HCT116 (cell line): ENCODE results near the gene S100PBP. TPM values are rescaled to one million over a fixed set of nuclear protein-coding genes. Genes with fewer than 3 reads are reported as not detected.

ENCODE experiments used
- ATAC-seq: fragments of 200-7000 bp; cut with Tn5 transposase; 2 replicates; pipeline ENCODE4 v1.9.1; 2020; ENCODE audit warnings: mild to moderate bottlenecking, moderate library complexity
- BruUV-seq: library from RNA; stranded (reverse); fragments of 400-500 nt; replicated peaks from 2 replicates; lab custom pipeline; 2021; lab: Mats Ljungman, UMichigan
- CTCF ChIA-PET: fragments of 300-600 bp; sonication (Branson Sonifier 250); formaldehyde crosslinking; loops from one replicate; lab custom pipeline; 2021; ENCODE audit warnings: antibody characterized with exemption; lab: Charles Lee
- POLR2A ChIA-PET: fragments of 300-600, 350-600 bp; sonication (Branson Sonifier 250); formaldehyde crosslinking; loops from one replicate; lab custom pipeline; 2021; ENCODE audit warnings: antibody characterized with exemption; lab: Charles Lee
- RAD21 ChIA-PET, 2 experiments: fragments of 300-600 bp; sonication (Branson Sonifier 250); formaldehyde crosslinking; loops; one replicate each; lab custom pipeline; 2023; ENCODE audit warnings: low total read pairs in 2 of 2; ENCODE audit not compliant: uncharacterized antibody in 2 of 2, unreplicated experiment in 2 of 2, low non-redundant PET in 1 of 2; lab: Charles Lee
- DNase-seq: peaks from one replicate; pipeline ENCODE4 v3.0.0-alpha.2; 2010; ENCODE audit warnings: low read depth, low spot score
- H2AFZ ChIP-seq: fragments of 200-600 bp; shearing (Covaris generic), sonication (generic); 2 replicates; pipeline ENCODE4 v1.6.1; 2017; ENCODE audit warnings: low read depth, mixed run types, mixed read lengths, antibody characterized with exemption, low read length; ENCODE audit not compliant: poor library complexity, severe bottlenecking
- H3K27ac ChIP-seq: 2 replicates; pipeline ENCODE4 v1.5.1; 2012; ENCODE audit warnings: low read depth, low read length
- H3K27me3 ChIP-seq: fragments of 200-600 bp; sonication (generic); 2 replicates; pipeline ENCODE4 v1.6.1; 2016; ENCODE audit warnings: mixed run types, low read length, mixed read lengths; ENCODE audit not compliant: insufficient read depth
- H3K36me3 ChIP-seq, 2 experiments: fragments of 200-500 bp in 1 of 2; fragments of 200-600 bp in 1 of 2; sonication (Bioruptor generic) in 1 of 2; sonication (generic) in 1 of 2; 2 replicates each; pipeline versions ENCODE4 v1.5.1 to v1.6.1; 2014 to 2016; ENCODE audit warnings: low read length in 2 of 2, inconsistent platforms in 1 of 2, mixed read lengths in 1 of 2, mixed run types in 1 of 2; ENCODE audit not compliant: insufficient read depth in 2 of 2, control insufficient read depth in 1 of 2
- H3K4me1 ChIP-seq, 2 experiments: fragments of 200-600 bp in 1 of 2; sonication (generic) in 1 of 2; 2 replicates each; pipeline versions ENCODE4 v1.5.1 to v1.6.1; 2012 to 2017; ENCODE audit warnings: low read length in 2 of 2, inconsistent platforms in 1 of 2, mild to moderate bottlenecking in 1 of 2, mixed read lengths in 1 of 2, mixed run types in 1 of 2, moderate library complexity in 1 of 2; ENCODE audit not compliant: insufficient read depth in 2 of 2, control insufficient read depth in 1 of 2
- H3K4me2 ChIP-seq: fragments of 200-600 bp; sonication (generic); 2 replicates; pipeline ENCODE4 v1.6.1; 2017; ENCODE audit warnings: mixed run types, low read length, mixed read lengths
- H3K4me3 ChIP-seq, 2 experiments: fragments of 200-600 bp in 1 of 2; sonication (generic) in 1 of 2; replicated peaks in 1 of 2; 2 replicates each; pipeline ENCODE4 v1.5.1; 2011 to 2016; ENCODE audit warnings: low read length in 2 of 2, control low read depth in 1 of 2, low read depth in 1 of 2, mild to moderate bottlenecking in 1 of 2, mixed read lengths in 1 of 2, mixed run types in 1 of 2
- H3K79me2 ChIP-seq: fragments of 200-600 bp; sonication (generic); 2 replicates; pipeline ENCODE4 v1.6.1; 2017; ENCODE audit warnings: mild to moderate bottlenecking, mixed run types, low read length, moderate library complexity, mixed read lengths; ENCODE audit not compliant: insufficient read depth
- H3K9ac ChIP-seq: fragments of 200-600 bp; sonication (generic); 2 replicates; pipeline ENCODE4 v1.6.1; 2016; ENCODE audit warnings: low read length, mixed read lengths
- H3K9me2 ChIP-seq: fragments of 200-600 bp; sonication (generic), shearing (Covaris generic); 2 replicates; pipeline ENCODE4 v1.6.1; 2017; ENCODE audit warnings: mixed run types, mild to moderate bottlenecking, moderate library complexity; ENCODE audit not compliant: insufficient read depth
- H3K9me3 ChIP-seq, 2 experiments: fragments of 200-500 bp in 1 of 2; fragments of 200-600 bp in 1 of 2; sonication (Bioruptor generic) in 1 of 2; sonication (generic) in 1 of 2; 2 replicates each; pipeline ENCODE4 v1.6.1; 2014 to 2017; ENCODE audit warnings: low read length in 2 of 2, mixed read lengths in 2 of 2, inconsistent platforms in 1 of 2, low read depth in 1 of 2, mild to moderate bottlenecking in 1 of 2, mixed run types in 1 of 2, moderate library complexity in 1 of 2; ENCODE audit not compliant: control insufficient read depth in 1 of 2, insufficient read depth in 1 of 2
- H4K20me1 ChIP-seq: fragments of 200-600 bp; sonication (generic), shearing (Covaris generic); 2 replicates; pipeline ENCODE4 v1.6.1; 2017; ENCODE audit warnings: mixed run types, mild to moderate bottlenecking, moderate library complexity; ENCODE audit not compliant: insufficient read depth
- EGR1 ChIP-seq: IDR thresholded peaks from 2 replicates; pipeline ENCODE4 v1.6.1; 2012; ENCODE audit warnings: low read depth
- ELF1 ChIP-seq: IDR thresholded peaks from 2 replicates; pipeline ENCODE4 v1.6.1; 2012; ENCODE audit warnings: low read depth, borderline replicate concordance
- EZH2phosphoT487 ChIP-seq: fragments of 200-600 bp; IDR thresholded peaks from 2 replicates; pipeline ENCODE4 v1.6.1; 2018; ENCODE audit warnings: antibody characterized with exemption, borderline replicate concordance
- SIN3A ChIP-seq: IDR thresholded peaks from 2 replicates; pipeline ENCODE4 v1.6.1; 2012; ENCODE audit warnings: low read depth
- ZFX ChIP-seq: fragments of 450-650 bp; IDR thresholded peaks from 2 replicates; pipeline ENCODE4 v1.6.1; 2017
- intact Hi-C: fragments of 100-400 bp; cut with micrococcal nuclease; formaldehyde crosslinking; loops from 2 replicates; pipeline ENCODE4 v1.10.0; 2022
- total RNA-seq: library from RNA; stranded (reverse); gene quantifications from one replicate; pipeline ENCODE4 v1.2.1, GENCODE V29; 2021; ENCODE audit not compliant: unreplicated experiment
- TF ChIP-seq, protein P1 (sequence below): IDR thresholded peaks from 2 replicates; pipeline ENCODE4 v1.6.1; 2012; ENCODE audit warnings: low read depth
- TF ChIP-seq, protein P2 (sequence below): IDR thresholded peaks from 2 replicates; pipeline ENCODE4 v1.6.1; 2011; ENCODE audit warnings: mild to moderate bottlenecking, low read length, moderate library complexity; ENCODE audit not compliant: insufficient replicate concordance; ENCODE audit errors: extremely low read depth

Gene S100PBP
- total RNA-seq, 1 experiment from 2014 or later = 38.2 TPM

GRCh38 chr1:32825181-32825580 lies 7.7 kb downstream of the S100PBP start:
- Histone ChIP-seq H3K9ac (no peak overlapping the region), H3K36me3 (peaks cover 24 to 37% of the 10 kb centered on the region in 2 experiments), H3K4me1 (no peaks in the 10 kb centered on the region)
- TF ChIP-seq, protein P1, sequence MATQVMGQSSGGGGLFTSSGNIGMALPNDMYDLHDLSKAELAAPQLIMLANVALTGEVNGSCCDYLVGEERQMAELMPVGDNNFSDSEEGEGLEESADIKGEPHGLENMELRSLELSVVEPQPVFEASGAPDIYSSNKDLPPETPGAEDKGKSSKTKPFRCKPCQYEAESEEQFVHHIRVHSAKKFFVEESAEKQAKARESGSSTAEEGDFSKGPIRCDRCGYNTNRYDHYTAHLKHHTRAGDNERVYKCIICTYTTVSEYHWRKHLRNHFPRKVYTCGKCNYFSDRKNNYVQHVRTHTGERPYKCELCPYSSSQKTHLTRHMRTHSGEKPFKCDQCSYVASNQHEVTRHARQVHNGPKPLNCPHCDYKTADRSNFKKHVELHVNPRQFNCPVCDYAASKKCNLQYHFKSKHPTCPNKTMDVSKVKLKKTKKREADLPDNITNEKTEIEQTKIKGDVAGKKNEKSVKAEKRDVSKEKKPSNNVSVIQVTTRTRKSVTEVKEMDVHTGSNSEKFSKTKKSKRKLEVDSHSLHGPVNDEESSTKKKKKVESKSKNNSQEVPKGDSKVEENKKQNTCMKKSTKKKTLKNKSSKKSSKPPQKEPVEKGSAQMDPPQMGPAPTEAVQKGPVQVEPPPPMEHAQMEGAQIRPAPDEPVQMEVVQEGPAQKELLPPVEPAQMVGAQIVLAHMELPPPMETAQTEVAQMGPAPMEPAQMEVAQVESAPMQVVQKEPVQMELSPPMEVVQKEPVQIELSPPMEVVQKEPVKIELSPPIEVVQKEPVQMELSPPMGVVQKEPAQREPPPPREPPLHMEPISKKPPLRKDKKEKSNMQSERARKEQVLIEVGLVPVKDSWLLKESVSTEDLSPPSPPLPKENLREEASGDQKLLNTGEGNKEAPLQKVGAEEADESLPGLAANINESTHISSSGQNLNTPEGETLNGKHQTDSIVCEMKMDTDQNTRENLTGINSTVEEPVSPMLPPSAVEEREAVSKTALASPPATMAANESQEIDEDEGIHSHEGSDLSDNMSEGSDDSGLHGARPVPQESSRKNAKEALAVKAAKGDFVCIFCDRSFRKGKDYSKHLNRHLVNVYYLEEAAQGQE = no peak
- TF ChIP-seq EGR1 (no peak), ELF1 (no peak), SIN3A (no peak), ZFX (no peak), EZH2phosphoT487 (no peak)
- TF ChIP-seq, protein P2, sequence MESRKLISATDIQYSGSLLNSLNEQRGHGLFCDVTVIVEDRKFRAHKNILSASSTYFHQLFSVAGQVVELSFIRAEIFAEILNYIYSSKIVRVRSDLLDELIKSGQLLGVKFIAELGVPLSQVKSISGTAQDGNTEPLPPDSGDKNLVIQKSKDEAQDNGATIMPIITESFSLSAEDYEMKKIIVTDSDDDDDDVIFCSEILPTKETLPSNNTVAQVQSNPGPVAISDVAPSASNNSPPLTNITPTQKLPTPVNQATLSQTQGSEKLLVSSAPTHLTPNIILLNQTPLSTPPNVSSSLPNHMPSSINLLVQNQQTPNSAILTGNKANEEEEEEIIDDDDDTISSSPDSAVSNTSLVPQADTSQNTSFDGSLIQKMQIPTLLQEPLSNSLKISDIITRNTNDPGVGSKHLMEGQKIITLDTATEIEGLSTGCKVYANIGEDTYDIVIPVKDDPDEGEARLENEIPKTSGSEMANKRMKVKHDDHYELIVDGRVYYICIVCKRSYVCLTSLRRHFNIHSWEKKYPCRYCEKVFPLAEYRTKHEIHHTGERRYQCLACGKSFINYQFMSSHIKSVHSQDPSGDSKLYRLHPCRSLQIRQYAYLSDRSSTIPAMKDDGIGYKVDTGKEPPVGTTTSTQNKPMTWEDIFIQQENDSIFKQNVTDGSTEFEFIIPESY = no peak
- TF ChIP-seq, all 23 proteins: peak for 0
- Histone ChIP-seq H3K27me3 (no peaks in the 10 kb centered on the region), H3K9me2 (no peaks in the 10 kb centered on the region), H3K4me2 (no peak overlapping the region), H4K20me1 (no peaks in the 10 kb centered on the region), H3K27ac (no peak overlapping the region), H3K79me2 (peaks cover 31% of the 10 kb centered on the region), H2AFZ (no peak overlapping the region), H3K9me3 (no peaks in the 10 kb centered on the region), H3K4me3 (no peak overlapping the region)
- ChIA-PET CTCF (no interaction called here), RAD21 (no interaction called here), POLR2A (no interaction called here)
- intact Hi-C loops = no loop called here
- BruUV-seq = no TSS peak
- ATAC-seq (no peak), DNase-seq (no peak)
